ENCODE data around the gene DACH1. TPM values are rescaled to one million over a fixed set of nuclear protein-coding genes. Genes with fewer than 3 reads are reported as not detected.

The DACH1 gene
- total and polyA plus RNA-seq, 2 of the 13 experiments (the other 11 are each of a cell fraction or from before 2014, with no cell fraction given), result not detected

DNA sequence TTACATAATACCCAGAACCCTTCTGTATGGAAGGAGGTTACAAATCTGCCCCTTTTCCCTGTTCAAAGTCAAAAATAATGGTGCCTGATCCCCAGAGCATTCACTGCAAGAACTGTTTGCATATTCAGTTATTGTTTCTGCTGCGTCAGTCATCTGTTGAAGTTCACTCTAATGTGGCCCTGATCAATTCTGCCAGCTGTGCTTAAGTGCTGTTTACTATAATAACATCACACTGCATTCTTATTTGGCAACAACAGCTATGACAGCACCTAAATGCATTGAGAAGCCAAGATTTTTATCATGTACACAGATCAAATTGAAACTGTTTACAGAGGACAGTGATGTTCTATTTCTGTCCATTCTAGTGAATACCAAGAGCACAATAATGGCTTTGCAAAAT is 115.9 kb downstream of the DACH1 start (continued):
- TF ChIP-seq ZC3H13 (CRISPR knock-in tag; IDR thresholded peaks at IDR 0.05), result no peak
- TF ChIP-seq ETV5 (CRISPR knock-in tag; IDR thresholded peaks at IDR 0.05; ENCODE audit: borderline replicate concordance), result no peak
- TF ChIP-seq, protein P1, sequence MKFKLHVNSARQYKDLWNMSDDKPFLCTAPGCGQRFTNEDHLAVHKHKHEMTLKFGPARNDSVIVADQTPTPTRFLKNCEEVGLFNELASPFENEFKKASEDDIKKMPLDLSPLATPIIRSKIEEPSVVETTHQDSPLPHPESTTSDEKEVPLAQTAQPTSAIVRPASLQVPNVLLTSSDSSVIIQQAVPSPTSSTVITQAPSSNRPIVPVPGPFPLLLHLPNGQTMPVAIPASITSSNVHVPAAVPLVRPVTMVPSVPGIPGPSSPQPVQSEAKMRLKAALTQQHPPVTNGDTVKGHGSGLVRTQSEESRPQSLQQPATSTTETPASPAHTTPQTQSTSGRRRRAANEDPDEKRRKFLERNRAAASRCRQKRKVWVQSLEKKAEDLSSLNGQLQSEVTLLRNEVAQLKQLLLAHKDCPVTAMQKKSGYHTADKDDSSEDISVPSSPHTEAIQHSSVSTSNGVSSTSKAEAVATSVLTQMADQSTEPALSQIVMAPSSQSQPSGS (CRISPR knock-in tag; IDR thresholded peaks at IDR 0.05), result no peak
- no peak for TF ChIP-seq ZNF552 (CRISPR knock-in tag; IDR thresholded peaks at IDR 0.05; ENCODE audit: borderline replicate concordance)

DNA sequence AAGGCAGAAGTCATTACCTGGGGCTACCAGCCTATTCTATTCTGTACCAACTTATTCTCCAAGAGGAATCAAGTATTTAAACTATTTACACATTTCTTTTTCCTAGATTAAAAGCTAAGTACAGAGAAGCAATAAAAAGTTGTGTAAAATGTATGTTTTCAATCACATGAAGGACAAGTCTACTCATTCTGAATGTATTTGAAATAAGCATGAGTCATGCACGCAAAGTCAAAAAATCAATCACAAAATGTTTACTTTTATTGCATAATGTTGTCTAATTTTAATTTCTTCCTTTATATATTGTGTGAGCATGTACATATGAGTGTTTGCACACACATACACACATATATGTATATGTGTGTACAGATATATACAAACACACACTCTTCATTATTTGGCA is 136.7 kb downstream of the DACH1 start:
- CTCF ChIA-PET (ENCODE audit: low intra/inter-chr PET ratio, low total read pairs), result no interaction called here

More for the DNA sequence above, 136.7 kb downstream of the DACH1 start:
- Histone ChIP-seq H3K9ac (ENCODE audit: insufficient read depth, low read depth, low read length) (no peak overlapping the region), H3K36me3 (replicated peaks in 1 of 2; ENCODE audit: control insufficient read depth in 1 of 2, insufficient read depth in 2 of 2, low read length in 2 of 2) (no peaks in the 10 kb centered on the region), H3K4me2 (ENCODE audit: low read depth, low read length) (no peak overlapping the region), H3K9me3 (ENCODE audit: low read length) (no peaks in the 10 kb centered on the region), H3K4me1 (ENCODE audit: insufficient read depth, low read length) (no peaks in the 10 kb centered on the region), H3K27me3 (ENCODE audit: control insufficient read depth in 1 of 2, insufficient read depth in 2 of 2, low read length in 2 of 2) (no peaks in the 10 kb centered on the region), H3K79me2 (ENCODE audit: insufficient read depth, low read length) (no peaks in the 10 kb centered on the region), H2AFZ (ENCODE audit: low read length) (no peak overlapping the region), H3K27ac (ENCODE audit: extremely low read length, insufficient read depth, low read length) (no peak overlapping the region), H4K20me1 (ENCODE audit: insufficient read depth, low read length) (no peaks in the 10 kb centered on the region), H3K4me3 (replicated peaks in 1 of 3; ENCODE audit: insufficient read depth in 1 of 3, low read depth in 2 of 3, low read length in 3 of 3) (no peak overlapping the region)
- WGBS (ENCODE audit: low lambda C conversion rate), result 88% methylated on average over 1 of the region's 1 CpG
- TF ChIP-seq, protein P2, sequence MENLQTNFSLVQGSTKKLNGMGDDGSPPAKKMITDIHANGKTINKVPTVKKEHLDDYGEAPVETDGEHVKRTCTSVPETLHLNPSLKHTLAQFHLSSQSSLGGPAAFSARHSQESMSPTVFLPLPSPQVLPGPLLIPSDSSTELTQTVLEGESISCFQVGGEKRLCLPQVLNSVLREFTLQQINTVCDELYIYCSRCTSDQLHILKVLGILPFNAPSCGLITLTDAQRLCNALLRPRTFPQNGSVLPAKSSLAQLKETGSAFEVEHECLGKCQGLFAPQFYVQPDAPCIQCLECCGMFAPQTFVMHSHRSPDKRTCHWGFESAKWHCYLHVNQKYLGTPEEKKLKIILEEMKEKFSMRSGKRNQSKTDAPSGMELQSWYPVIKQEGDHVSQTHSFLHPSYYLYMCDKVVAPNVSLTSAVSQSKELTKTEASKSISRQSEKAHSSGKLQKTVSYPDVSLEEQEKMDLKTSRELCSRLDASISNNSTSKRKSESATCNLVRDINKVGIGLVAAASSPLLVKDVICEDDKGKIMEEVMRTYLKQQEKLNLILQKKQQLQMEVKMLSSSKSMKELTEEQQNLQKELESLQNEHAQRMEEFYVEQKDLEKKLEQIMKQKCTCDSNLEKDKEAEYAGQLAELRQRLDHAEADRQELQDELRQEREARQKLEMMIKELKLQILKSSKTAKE (CRISPR knock-in tag; IDR thresholded peaks at IDR 0.05; ENCODE audit: borderline replicate concordance), result no peak
- TF ChIP-seq CCAR2 (optimal IDR thresholded peaks at IDR 0.05; ENCODE audit: low read depth, low read length) (no peak), ZNF224 (CRISPR knock-in tag; IDR thresholded peaks at IDR 0.05) (no peak), ZSCAN20 (CRISPR knock-in tag; IDR thresholded peaks at IDR 0.05; ENCODE audit: borderline replicate concordance) (no peak)
- POLR2A ChIA-PET, result no interaction called here
- FAIRE-seq (no peak), ATAC-seq (no peak), DNase-seq (ENCODE audit: low spot score) (no peak)
- no TSS peak for BruUV-seq (replicated peaks)
- intact Hi-C loops (cut with micrococcal nuclease; ENCODE audit: unreplicated experiment), result no loop called here
- in situ Hi-C loops (cut with HindIII; ENCODE audit: extremely low pct_ligation_motif_present, low pct_unique_long_range_greater_than_20kb), result no loop called here

All from HepG2 (cell line).